Bronchial epithelial cell (primary cell): ENCODE results near the gene IPPK. TPM values are rescaled to one million over a fixed set of nuclear protein-coding genes. Genes with fewer than 3 reads are reported as not detected.

Experiments
- DNase-seq: peaks from one replicate; pipeline ENCODE4 v3.0.0-alpha.2; 2010; ENCODE audit warnings: low read depth
- FAIRE-seq: peaks from 2 replicates; lab custom pipeline; 2011; peaks lifted over from hg19 to GRCh38; lab: Jason Lieb, UNC
- H3K27me3 ChIP-seq: 2 replicates; pipeline ENCODE4 v1.5.1; 2011; ENCODE audit warnings: low read length; ENCODE audit not compliant: control insufficient read depth, insufficient read depth
- H3K36me3 ChIP-seq: 2 replicates; pipeline ENCODE4 v1.5.1; 2011; ENCODE audit warnings: low read length; ENCODE audit not compliant: control insufficient read depth, insufficient read depth
- H3K4me3 ChIP-seq: 2 replicates; pipeline ENCODE4 v1.5.1; 2011; ENCODE audit warnings: mild to moderate bottlenecking, low read depth, low read length, control low read depth
- total RNA-seq: library from RNA; depleted of rRNA; stranded (reverse); fragments of >200 nt; gene quantifications from 2 replicates; pipeline ENCODE4 v1.2.1, GENCODE V29; 2014
- TF ChIP-seq, protein P1 (sequence below): IDR thresholded peaks from 2 replicates; pipeline ENCODE4 v1.5.1; 2011; ENCODE audit warnings: mild to moderate bottlenecking, moderate library complexity, low read length, control low read depth, inconsistent platforms; ENCODE audit not compliant: insufficient read depth, severe bottlenecking

IPPK gene
- total RNA-seq, 1 donor from 2014 or later, result 27.6 TPM

DNA sequence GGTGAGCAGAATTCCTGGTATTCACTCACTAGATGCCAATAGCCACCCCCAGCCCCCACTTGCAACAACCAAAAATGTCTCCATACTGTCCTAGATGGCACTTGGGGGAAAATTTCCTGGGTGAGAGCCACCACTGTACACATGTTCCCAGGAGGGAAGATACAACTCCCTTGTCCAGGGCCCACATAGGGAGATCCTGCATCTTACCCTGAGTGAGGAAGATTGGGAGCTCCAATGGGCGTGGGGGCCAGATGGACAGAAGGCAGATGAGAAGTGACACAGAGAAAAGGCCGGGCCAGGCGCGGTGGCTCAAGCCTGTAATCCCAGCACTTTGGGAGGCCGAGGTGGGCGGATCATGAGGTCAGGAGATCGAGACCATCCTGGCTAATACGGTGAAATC is 12.3 kb upstream of the IPPK start:
- Histone ChIP-seq H3K4me3 (no peak overlapping the region), H3K36me3 (no peaks in the 10 kb centered on the region), H3K27me3 (no peaks in the 10 kb centered on the region)
- FAIRE-seq (no peak), DNase-seq (no peak)
- TF ChIP-seq, protein P1, sequence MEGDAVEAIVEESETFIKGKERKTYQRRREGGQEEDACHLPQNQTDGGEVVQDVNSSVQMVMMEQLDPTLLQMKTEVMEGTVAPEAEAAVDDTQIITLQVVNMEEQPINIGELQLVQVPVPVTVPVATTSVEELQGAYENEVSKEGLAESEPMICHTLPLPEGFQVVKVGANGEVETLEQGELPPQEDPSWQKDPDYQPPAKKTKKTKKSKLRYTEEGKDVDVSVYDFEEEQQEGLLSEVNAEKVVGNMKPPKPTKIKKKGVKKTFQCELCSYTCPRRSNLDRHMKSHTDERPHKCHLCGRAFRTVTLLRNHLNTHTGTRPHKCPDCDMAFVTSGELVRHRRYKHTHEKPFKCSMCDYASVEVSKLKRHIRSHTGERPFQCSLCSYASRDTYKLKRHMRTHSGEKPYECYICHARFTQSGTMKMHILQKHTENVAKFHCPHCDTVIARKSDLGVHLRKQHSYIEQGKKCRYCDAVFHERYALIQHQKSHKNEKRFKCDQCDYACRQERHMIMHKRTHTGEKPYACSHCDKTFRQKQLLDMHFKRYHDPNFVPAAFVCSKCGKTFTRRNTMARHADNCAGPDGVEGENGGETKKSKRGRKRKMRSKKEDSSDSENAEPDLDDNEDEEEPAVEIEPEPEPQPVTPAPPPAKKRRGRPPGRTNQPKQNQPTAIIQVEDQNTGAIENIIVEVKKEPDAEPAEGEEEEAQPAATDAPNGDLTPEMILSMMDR, result no peak

DNA sequence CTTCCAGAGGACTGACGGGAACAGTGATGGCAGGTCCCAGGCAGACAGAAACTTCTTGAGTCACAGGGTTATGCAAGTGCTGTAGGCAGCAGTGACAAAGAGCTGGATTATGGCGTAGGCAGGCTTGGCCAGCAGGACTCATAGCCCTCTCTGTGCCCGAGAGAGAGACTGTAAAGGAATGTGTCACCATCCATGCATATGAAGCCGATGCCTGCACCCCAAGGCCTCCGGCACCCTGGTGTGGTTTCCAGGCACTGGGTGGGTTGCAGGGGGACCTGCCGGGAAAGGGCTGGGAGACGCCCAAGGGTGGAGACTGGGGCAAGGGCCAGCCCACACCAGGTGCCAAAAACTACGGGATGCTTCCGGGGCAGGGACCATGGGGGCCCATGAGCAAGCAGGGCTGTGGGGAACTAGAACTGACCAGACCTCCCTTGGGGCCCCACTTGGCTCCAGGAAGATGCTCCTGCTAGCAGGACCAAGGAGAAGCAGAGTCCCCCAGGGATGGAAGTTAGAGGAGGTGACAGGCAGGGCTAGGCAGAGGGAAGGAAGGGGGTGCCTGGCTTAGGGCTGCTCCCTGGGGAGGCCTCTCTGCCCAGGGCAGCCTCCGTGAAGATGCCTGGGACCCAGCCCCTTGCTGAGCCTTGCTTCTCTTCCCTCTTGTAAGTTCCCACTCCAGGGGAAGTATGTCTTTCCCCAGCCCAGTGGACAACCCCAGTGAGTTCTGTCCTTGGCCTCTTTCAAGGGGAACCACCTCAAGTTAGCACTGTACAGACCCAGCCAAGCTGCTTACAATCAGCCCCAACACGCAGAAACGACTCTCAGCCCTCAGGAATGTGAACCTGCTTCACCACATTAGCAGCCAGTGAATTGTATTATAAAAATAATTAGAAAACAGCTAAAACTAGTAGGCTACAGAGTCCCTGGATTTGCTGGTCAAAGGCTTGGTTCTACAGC is 10.5 kb upstream of the IPPK start:
- H3K36me3 ChIP-seq, result no peaks in the 10 kb centered on the region

DNA sequence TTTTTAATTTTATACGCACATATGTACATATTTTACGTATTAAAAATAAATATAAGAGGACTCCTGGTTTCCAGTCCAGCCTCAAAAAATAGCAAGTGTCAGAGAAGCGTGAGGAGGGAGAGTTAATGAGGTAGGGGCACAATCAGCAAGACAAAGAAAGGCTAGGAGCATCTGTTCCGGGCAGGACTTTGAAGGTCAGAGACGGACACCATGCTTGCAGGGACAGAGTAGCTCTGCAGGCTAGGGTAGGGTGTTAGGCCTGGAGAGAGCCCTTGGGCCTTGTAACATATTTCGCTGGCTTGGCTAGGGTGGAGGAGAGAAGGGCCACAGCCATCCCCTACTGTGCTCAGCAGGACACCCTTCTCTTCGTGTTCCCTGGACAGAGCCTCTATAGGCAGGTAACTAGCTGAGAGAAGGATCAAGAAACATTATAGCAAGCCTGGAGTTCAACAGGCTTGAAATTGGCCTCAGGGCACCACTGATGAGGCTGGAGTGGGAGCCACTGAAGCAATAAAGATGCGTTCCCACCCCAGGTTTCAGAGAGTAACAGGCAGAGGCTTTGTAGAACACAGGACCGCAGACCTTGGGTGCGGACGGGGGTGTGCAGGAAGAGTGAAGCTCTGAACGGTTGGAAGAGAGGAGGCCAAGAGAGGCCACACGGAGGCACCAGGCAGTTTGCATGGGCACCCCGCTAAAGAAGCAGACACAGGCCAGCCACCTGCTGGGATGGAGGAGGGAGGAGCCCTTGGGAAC is 9.7 kb upstream of the IPPK start:
- no peaks in the 10 kb centered on the region for H3K36me3 ChIP-seq
- peak; percentile 96 for FAIRE-seq
- no peak for DNase-seq
- TF ChIP-seq, protein P1, result no peak
- no peaks in the 10 kb centered on the region for H3K27me3 ChIP-seq
- no peak overlapping the region for H3K4me3 ChIP-seq

More for the DNA sequence above, 10.5 kb upstream of the IPPK start:
- no peak overlapping the region for H3K4me3 ChIP-seq
- TF ChIP-seq, protein P1, result no peak
- DNase-seq (peak; percentile 94), FAIRE-seq (no peak)
- H3K27me3 ChIP-seq, result no peaks in the 10 kb centered on the region

DNA sequence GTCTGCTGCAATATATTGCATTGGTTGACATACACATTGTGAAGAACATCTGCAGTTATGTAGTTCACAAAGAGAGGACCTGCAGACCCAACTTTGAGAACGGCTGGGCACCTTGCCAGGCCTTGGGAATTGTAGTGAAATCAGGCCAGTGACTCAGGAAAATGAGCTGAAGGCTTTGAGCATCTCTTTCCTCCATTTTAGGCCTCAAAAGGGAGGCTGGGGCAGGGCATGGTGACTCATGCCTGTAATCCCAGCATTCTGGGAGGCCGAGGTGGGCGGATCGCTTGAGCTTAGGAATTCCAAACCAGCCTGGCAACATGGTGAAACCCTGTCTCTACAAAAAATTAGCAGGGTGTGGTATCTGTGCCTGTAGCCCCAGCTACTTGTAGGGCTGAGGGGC is 1.4 kb upstream of the IPPK start:
- Histone ChIP-seq H3K36me3 (peaks cover 5% of the 10 kb centered on the region), H3K27me3 (no peaks in the 10 kb centered on the region), H3K4me3 (no peak overlapping the region)
- TF ChIP-seq, protein P1, result no peak
- DNase-seq (peak; percentile 91), FAIRE-seq (no peak)

DNA sequence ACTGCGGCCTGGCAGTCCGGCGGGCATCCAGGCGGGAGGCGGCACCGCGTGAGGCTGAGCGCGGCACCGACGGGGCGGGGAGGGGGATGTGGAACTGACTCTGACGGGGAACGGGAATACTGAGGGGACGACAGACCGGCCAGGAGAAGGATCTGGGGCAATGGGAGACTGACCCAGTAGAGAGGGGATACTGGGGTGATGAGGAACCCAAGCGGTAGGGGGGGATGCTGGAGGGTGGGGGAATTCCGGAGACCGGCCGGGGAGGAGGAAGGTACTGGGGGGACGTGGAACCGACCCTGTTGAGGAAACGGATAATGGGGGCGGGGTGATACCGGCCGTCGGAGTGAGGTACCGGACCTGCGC is 423 bp downstream of the IPPK start:
- no peak for FAIRE-seq
- Histone ChIP-seq H3K4me3 (peak overlapping the region; percentile 87), H3K27me3 (no peaks in the 10 kb centered on the region), H3K36me3 (peaks cover 9% of the 10 kb centered on the region)
- no peak for DNase-seq
- TF ChIP-seq, protein P1, result no peak
